Right lung (tissue), 5 donors: Measurements from ENCODE around the gene IQSEC1. TPM values are rescaled to one million over a fixed set of nuclear protein-coding genes. Genes with fewer than 3 reads are reported as not detected.

Experiments
- DNase-seq, 2 donors: peaks; one replicate each; pipeline ENCODE4 v3.0.0-alpha.2; 2013
- polyA plus RNA-seq, 5 donors: library from polyadenylated mRNA; unstranded; fragments of 120-200 nt; gene quantifications; one replicate each; pipeline versions ENCODE4 v1.2.1 to v1.2.3, GENCODE V29; 2013; ENCODE audit warnings: inconsistent platforms in 1 of 5, low replicate concordance in 1 of 5; ENCODE audit not compliant: insufficient read length in 5 of 5, insufficient read depth in 1 of 5

IQSEC1 gene
- polyA plus RNA-seq, 5 donors: 21.7 to 31.2 (median 29.6) TPM

DNA sequence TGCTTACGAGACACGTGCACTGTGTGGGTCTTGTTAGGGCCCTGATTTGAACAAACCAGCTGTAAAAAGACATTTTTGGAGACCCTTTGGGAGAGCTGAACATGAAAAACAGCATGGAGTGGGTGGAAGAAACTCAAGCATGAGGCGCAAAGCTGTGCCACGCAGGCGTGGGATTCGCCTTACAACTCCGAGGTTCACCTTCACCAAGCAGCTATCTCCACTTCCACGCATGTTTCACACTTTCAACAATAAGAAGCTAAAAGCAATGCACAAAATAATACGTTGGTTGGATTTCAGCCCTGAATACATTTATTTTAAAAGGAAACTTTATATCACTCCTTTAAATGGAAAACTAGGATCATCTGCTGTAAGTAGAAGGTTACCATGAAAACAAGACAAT is 42.5 kb downstream of the IQSEC1 start:
- no peak for DNase-seq

DNA sequence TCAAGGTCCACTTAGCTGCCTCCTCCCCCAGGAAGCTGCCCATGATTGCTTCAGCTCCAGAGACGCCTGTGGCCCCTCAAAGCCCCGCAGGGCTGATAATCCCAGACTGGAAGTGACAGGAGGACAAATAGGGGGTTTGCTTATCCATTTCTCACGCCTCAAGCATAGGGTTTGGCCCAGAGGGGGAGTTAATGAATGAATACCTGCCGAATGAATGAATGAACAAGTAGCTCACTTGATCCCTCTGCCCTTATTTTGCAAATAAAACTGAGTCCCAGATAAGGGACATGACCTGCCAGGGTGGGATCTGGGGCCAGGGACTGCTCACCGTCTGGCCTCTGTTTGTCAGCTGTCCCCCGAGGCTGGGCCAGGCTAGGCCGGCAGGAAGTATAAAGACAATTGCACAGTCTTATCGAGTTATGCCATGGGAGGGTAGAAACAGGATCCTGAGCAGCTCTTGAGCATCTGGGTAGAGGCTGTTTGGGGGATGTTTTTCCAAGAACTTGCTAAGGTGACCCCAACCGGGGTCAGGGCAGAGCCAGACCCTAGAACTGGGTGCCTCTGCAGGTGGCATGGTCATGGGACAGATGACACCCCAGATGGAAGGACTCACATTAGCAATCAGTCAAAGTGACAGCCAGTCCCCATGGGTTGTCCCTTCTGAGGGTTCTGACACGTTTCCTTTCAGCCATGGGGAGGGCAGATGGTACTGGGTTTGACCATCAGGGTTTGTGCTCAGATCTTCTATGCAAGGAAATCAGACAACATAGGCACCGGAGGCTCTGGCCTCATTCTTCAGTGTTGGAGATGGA is 45.0 kb downstream of the IQSEC1 start:
- DNase-seq: no peak

DNA sequence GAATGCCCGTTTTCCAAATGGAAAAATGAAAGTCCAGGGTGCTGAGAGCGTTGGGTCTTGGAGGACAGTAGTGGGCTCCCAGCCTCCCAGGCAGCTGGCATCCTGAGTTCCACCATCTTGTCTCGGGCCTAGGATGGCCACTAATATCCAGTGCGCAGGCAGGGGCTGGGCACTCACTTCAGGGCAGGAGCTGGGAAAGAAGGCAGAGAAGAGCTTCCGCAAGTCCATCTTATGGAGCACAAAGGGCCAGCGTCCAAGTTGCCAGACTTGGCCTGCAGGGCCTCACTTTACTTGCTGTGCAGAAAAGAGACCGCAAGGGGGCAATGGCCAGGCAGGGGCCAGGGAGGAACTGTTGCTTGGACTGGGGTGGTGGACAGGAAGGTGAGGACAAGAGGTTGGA is 46.1 kb downstream of the IQSEC1 start:
- no peak for DNase-seq

DNA sequence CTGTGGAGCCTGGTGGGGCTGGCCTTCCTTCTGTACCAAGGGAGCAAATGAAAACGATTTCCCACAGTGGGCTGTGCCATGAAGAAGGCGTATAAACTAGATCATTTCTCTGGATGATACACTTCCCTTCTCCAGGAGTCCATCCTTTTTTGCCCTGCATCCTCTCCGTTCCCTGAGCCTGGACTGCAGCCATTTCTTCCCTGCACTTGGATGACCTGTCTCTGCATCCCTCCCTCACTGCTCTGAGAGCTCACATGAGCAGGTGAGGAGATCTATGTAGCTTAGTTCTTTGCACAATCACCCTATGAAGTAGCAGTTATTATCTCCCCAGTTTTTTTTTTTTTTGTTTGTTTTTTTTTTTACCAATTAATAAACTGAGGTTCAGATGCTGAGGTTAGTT is 46.7 kb downstream of the IQSEC1 start:
- no peak for DNase-seq

DNA sequence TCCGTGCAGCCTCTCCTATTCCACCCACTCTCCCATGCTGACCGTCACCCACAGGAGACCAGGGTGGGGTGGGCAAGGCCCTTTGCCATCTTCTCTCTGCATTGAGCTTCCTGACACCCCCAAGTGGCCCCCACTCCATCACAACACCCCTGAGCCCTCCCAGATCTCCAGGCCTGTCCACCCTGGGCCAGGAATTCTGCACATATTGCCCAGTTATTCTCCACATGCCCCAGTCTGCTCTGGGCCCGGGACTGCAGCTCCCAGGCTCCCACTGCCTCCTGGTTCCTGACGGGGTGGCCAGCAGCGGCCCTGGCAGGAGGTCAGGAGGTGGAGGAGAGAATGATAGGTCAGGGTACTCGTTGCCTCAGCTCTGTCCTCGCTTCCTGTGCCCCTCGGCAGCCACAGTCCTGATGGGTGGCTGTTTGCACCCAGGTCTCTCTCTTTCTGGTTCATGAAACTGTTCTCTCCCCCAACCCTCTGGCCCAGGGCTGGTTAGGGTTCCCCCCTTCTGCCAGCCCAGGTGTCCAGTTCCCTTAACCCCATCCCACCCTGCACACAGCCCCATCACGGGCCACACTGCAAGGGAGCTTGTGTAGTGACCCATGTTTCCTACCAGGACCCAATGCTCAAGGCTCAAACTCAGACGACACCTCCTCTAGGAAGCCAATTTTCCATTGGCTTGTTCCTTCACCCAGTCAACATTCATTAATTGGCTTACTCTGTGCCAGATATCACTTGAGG is 47.3 kb downstream of the IQSEC1 start:
- no peak for DNase-seq

DNA sequence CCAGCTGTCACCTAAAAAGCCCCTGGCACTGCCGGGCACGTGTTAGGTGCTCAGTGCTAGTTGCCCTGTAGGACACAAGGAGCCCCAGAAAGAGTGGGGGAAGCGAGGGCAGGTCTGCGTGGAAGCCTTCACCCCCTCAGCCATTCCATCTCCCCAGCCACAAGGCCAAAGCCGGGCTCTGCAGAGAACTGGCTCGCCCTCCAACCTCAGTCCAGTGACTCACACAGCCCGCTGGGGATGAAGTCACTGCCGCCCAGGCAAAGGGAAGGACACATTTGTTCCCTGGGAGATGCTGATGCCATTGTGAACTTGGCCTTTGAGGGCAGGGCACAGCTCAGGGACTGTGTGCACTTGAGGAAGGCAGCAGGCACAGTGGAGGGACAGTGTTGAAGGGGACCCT is 48.1 kb downstream of the IQSEC1 start:
- no peak for DNase-seq

DNA sequence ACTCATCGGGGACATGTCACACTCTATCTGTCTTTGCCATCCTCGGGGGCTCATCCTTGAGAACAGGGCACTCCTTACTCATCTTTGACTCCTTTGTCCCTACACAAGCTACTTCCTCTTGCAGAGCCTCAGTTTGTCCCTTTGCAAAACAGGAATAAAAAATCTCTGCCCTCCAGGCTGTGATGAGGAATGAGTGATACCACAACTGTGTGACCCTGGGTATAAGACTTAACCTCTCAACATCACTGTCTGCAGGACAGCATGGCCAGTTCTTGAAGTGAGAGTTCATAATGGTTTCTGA is 48.5 kb downstream of the IQSEC1 start:
- DNase-seq: no peak

DNA sequence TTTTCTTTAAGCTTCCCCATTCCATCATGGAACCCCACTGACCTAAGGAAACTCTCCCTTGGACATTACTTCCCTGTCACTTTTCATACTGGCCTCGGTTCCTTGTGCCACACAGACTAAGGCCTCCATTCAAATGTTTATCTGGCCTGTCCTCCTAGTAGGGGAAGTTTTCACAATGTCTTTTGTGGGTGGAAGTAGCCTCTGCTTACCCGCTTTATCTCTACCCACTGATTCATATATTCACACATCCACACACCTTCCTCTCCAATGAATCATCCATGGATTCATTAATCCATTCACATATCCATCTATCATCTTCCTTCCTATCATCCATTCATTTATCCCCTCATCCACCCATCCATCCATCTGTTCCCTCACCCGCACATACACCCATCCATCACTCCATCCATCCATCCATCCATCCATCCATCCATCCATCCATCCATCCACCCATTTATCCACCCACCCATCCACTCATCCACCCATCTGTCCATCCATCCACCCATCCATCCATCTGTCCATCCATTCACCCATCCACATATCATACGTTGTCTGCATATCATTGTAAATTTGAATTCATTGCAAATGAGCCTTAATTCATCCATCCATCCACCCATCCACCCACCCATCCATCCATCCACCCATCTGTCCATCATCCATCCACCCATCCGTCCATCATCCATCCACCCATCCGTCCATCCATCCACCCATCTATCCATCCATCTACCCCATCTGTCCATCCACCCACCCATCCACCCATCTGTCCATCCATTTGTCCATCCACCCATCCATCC is 49.1 kb downstream of the IQSEC1 start:
- no peak for DNase-seq

DNA sequence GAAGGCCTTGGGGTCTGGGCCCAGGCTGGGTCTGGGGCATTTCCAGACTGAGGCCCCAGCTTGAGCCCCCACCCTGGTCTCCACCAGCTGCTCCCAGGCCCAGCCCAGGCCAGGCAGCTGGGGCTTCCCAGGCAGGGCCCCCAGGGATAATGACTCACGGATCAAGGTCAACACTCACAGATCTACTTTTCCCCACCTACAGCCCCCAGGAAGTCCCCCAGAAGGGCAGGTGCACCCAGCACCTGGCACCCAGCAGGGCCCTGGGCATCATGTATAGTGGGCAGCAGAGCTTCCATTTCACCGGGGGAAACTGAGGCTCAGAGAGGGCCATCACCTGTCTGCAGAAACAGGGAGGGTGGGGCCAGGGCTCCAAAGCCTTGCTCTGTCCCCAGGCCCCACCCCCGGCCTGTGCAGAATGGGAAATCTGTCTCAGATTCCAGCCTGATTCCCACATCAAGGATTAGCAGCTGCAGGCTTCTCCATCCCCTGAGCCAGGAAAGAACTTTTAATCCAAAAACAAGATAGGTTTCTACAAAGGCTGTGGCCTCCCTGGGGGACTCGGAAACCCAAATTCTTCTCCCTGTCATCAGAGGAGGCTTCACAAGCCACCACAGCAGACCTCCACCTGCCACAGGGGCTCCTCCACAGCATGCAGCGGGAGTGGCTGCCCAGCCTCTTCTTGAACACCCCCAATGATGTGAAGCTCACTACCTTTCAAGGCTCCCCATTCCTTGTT is 49.8 kb downstream of the IQSEC1 start:
- no peak for DNase-seq

DNA sequence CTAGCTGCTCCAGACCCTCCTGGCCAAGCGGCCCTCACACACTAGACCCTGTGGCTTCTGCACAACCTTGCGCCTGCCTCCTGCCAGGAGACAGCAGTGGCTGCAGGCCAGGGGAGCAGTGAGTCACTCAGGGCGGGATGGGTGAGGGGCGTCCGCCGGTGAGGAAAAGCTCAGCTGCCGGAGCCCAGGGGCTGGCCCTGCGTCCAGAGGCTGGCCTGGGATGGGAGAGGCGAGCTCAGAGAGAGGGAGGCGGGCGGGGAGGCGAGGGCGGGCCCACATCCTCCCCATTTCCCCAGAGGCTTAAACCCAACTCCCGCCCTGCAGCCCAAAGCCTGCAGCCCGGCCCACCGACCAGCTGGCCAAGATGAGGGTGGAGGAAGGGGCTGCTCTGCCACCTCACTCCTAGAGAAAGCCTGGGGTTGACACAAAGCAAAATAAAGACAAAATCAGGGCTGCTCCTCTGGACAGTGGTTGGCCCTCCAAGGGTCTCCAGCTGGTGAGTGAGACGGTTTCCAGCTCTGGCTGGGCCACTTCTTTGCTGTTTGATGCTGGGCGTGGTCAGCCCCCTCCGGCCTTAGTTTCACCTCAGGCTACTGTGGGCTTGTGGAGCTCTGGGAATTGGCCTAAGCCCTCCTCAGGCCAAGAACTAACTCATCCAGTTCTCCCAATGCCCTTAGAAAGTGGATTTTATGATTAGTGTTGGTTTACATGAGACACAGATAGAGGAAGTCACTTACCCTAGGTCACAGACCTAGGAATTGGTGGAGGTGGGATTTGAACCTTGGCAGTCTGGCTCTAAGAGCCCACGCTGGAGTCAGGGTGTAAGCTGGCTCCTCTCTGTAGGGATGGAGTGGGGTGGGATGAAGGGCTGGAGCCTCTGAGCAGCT is 50.6 kb downstream of the IQSEC1 start:
- no peak for DNase-seq

DNA sequence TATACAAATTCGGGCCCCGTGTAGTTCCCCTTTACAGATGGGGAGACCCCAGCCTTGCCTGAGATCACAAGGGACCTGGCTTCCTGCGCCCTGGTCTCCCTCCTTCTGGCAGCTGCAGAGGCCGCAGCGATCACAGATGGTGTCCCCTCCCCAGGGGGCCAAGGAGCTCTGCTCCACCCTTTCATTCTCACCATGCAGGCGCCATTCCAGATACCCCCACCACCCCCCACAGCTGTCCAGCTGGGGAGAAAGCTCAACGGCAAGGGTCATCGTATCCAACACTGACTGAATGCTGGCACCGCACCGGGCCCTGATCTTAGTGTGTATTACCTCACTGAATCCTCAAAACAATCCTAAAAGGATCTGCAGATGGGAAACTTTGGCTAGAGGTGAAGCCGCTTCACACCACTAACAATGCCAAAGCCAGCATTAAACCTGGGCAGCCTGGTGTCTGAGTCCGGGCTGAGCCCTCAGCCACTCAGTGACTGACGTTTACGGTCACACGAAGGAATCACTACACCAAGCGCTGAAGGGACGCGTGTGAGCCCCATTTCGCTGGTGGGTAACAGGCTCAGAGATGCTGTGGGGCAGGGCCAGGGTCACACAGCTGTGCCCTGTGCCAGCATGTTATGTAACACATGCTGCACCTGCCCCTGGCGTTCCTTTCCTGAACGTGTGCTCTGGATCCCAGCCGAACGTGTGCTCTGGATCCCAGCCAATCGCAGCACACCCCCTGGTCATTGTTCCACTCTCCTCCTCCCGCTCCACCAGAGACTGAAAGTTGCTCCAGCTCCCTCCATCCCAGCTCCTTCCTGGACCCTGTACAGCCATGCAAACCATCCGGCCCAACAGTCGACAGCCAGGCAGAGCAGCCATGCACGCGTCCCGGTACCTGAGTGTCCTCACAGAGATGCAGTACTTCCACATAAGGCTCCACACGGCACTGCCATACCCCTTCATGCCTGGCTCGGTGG is 51.8 kb downstream of the IQSEC1 start:
- no peak for DNase-seq

DNA sequence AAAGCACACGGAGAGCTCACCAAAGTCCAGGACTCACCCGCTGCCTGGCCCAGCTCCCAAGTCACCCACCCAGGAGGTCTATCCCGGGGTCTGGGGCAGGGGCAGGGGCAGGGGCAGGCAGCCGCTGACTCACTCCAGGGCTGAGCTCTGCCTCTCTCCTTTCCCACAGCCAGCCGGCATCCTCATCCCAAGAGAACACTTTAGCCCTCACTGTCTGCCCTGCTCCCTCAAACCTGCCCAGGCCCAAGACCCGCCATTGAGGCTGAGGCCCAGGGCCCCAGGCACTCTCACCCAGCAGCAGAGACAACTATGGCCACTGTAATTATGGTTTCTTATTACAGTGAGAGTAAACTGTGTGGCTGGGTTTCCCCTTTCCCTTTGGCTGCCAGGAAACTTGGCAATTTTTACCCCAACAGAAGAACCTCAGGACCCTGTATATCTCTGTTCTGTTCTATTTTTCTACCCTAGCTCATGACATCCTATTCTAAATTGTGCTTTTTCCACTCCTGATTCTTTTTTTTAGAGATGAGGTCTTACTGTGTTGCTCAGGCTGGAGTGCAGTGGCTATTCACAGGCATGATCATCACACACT is 53.0 kb downstream of the IQSEC1 start:
- no peak for DNase-seq

DNA sequence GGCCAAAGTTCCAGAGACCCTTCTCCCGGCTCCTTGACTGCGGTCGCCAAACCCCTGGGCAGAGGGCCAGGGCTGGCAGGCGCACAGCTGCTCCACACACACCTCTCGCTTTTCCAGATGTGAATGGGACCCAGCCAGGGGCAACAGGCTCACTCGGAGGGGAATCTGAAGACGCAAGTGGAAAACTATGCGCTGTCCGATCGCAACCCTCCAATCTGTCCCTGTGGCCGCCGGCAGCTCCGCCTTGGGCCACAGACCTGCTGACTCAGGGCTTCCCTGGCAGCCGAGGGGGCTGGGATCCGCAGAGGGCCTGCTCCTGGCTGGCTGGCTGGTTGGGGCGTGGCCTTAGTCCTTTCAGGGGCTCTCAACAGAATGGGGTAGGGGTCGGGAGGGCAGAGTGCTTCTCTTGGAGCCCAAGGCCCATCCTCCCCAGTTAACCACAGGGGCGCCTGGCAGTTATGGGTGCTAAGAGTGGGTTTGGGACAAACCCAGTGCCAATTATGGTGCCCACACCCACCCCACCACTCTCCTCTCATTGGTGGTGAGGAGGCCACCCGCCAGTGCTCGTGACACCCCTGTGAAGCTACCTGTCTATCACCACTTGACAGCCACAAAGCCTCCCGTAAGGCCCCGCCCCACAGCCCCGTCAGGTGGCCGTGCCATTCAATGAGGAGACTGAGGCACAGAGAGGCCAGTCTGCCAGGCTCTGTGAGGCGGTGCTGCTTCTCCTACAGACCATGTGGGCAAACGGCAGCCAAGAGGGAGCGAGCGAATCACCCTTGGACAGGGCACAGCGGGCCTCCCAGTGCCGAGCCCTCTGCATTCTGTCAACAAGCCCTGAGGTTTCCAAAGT is 53.8 kb downstream of the IQSEC1 start:
- peak; percentile 60 to 64 for DNase-seq

DNA sequence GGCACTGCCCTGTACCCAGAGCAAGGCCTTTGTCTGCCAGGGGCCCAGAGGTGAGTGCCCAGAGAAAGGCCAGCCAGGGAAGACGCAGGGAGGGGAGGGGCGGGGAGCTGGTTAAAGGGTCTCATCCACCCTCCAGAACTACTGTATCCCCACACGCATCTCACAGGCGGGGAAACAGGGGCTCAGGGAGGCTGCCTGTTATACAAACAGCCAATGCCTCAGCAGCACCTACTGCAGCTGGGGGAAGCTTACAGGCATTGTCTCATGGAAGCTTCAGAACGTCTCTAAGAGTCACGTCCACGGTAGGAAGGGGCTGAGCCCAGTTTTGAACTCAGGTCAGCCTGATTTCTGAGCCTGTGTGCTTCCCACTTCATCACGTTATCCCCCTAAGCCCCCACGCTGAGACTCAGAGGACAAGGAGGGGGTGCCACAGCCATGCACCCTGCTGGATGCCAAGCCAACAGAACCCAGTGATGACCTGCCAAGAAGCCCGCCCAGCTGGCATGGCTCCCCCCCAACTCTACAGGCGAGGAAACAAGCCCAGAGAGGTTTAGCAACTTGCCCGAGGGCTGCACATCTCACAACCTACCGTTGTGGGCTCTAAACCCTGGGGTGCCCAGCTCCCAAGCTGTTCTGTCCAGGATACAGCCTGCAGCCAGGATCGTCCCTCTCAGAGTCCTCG is 54.5 kb downstream of the IQSEC1 start:
- DNase-seq: no peak

DNA sequence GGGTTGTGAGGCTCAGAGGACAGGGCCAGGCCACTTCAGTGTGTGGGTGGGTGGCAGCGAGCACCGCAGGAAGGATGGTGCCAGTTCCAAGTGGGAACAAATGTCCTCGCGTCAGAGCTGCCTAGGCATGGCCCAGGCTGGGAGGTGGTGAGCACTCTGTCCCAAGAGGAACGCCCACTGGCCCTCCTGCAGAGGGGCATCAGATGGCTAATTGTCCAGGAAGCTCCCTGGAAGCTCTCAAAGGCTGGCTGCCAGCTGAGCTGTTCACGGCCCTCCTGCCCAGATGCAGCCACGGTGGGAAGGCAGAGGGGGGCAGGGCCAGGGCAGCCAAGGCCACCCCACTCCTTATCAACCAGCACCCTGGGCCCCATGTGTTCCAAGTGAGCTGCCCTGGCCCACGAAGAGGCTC is 55.2 kb downstream of the IQSEC1 start:
- no peak for DNase-seq

DNA sequence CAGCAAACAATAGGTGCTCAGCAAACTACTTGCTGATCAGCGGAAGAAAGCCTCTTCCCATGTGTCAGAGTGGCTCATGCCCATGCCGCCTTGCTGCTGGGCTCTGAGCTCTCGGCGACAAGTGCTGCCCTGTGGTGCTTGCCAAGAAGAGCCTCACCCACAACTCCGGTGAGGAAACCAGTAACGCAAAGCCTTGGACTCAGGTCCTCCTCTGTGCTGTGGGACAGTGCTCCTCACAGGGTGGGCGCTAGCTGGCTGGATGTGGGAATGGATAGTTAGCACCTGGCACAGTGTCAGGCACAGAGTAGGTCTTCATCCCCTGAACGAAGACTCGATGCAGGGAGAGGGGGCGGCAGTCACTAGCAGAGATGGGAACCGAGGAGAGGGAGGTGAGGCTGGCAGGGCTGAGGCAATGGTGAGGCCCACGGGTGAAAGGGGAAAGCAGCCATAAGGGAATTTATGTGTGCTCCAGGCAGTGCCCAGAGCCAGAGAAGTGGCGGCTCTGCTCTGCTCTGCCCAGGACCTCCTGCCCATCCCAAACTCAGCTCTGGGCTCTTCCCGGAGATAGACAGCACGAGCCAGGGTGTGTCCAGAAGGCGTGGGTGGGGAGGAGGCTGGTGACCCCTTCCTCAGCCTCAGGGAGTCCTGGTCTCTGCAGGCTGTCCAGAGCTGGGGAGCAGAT is 55.7 kb downstream of the IQSEC1 start:
- no peak for DNase-seq

DNA sequence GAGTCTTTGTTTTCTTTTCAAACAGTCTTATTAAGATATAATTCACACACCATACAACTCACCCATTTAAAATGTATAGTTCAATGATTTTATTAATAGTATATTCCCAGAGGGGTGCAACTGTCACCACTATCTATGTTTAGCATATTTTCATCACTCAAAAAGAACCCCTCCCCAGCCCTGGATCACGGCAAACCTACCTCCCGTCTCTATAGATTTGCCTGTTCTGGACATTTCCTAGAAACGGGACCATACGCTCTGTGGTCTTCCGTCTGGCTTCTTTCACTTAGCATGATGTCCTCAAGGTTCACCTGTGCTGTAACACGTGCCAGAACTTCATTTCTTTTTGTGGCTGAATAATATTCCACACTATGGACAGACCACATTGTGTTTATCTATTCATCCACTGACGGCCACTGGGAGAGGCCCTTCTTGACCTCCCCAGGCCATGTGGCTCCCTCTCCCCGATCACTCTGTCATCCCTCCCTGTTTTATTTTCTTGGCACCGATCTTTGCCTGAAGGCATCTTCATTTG is 56.4 kb downstream of the IQSEC1 start:
- no peak for DNase-seq
